HG03521 (cell line): ENCODE results near the gene SMTNL2.
"Not testable (repeated sequence)": the region's sequence is repeated elsewhere in the genome, so short reads cannot be mapped to it uniquely, and the experiment has no call there.

ENCODE experiments used
- ATAC-seq: cut with Tn5 transposase; IDR thresholded peaks from one replicate; pipeline ENCODE4 v1.9.1; 2021; ENCODE audit warnings: mild to moderate bottlenecking, moderate library complexity; ENCODE audit not compliant: unreplicated experiment

SMTNL2 gene

DNA sequence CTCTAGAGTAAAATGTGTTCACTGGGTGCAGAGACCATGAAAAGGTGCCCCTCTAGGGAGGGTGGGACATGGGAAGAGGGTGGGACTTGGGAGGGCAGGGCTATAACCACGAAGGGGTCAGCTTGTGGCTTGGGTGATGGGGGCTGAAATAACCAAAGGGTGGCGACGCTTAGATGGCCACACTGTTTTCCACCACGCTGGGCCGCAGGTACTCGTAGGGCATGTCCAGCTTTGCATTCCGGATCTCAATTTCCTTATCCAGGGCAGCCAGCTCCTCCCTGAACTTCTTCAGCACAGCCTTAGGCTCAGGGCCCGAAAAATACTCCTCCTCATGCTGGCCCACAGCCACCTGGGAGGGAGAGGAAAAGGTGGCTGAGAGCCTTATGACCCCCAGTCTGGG, 47.1 kb downstream of the SMTNL2 start:
- no peak for ATAC-seq

DNA sequence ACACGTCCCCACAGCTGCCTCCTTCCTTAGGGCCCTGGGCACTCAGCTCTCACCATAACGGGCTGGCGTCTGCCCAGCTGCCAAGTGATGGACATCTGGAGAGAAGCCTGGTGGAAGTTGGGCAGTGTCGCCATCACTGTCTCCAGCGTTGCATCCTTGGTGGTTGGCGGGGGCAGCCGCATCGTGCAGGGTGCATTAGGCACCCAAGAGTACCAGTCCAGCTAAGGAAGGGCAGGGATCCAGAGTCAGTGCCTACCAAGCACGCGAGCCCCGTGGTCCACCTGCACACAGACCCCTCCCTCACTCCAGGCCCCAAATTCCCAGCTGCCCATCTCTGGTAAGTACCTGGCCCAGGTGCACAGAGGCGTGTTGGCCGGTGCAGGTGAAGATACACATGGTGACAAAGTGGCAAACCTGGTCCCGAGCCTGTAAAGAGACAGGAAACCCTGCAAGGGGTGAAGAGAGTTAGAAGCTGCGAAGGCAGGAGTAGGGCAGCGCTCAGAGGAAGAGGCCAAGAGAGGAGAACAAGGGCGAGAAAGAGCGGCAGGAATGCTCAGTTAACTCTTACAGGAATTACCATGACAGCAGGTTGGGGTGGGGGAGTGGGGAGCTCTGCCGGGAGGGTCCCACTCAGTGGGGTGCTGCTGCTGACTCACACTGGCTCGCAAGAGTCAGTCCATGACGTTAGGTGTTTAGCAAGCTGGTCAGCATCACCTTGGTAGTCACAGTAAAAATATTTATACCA, 47.7 kb downstream of the SMTNL2 start:
- ATAC-seq: no peak

DNA sequence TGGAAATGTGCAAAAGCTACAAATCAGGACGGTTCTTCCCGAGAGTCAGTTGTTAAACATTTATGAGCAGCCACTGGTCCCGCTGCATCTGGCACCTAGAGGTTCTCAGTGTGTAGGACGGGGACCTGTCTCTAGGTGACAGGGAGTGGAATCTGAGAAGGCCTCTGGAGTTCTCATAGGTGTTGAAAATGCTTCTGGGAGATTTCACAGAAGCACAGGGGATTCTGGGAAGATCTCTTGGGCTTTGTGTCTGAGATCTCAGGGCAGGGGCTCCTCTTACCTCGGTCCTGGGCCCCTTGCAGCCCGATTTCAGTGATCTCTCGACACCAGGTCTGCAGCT, 48.2 kb downstream of the SMTNL2 start:
- ATAC-seq: no peak

GRCh38 chr17:4633643-4634042, 49.3 kb downstream of the SMTNL2 start:
- ATAC-seq: no peak

DNA sequence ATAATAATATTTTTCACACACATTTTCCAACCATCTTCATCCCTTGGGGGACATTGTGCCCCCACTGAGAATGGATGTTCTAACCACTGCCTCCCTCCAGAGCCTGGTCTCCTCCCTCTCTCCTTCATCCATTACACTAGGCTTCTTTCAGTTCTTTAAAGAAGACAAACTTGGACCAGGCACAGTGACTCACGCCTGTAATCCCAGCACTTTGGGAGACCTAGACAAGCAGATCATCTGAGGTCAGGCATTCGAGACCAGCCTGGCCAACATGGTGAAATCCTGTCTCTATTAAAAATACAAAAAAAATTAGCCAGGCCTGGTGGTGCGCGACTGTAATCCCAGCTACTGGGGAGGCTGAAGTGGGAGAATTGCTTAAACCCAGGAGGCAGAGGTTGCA, 50.6 kb downstream of the SMTNL2 start:
- no peak for ATAC-seq

DNA sequence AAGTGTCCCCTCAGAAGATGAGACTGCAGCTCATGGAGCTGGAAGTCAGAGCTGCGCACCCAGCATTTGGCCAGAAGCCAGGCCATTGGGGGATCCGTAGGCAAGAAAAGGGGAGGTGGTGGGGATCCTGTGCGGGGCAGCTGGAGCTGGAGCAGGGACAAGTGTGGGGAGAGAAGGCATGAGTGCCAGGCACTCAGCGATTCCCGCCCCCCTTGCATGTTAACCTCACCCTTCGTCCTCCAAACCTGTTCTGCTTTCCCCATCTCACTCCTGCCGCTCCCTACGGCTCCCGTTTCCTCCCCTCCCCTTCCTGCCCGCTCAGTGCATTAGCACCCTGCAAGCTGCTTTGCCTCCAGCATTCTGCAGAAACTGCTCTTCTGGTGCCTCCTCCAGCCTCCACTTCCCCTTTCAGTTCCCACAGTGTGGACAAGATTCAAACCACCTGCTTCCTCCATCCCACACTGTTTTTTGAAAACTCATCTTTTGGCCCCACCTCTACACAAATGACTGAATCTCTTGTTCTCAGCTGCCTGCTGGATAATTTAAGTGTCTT, 51.6 kb downstream of the SMTNL2 start:
- no peak for ATAC-seq

DNA sequence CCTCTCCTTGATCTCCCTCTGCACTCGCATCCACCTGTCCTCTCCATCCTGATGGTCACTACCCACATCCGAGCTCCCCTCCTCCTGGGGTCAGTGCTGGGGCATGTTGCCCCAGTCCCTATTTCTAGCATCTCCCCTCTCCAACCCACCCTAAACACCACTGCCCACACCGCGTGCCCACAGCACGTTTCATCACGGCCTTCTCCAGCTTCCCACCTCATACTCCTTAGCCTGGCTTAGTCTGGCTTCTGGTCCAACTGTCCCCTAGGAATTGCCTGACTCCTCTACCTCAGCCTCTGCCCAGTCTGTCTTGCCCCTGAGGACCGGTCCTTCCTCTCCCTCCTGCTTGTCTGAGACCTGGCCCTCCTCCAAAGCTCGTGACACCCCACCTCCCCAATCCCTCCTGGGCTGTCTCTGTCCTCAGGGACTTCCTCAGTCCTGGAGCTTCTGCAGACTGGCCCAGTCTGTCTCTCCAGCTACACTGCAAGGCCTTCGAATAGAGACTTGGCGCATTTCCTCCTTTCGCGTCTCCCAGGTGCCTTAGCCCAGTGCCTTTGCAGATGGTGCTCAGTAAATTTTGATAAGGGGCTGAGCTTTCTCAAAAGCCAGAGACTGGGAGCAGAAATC, 52.3 kb downstream of the SMTNL2 start:
- ATAC-seq: no peak

GRCh38 chr17:4638766-4639165, 54.4 kb downstream of the SMTNL2 start:
- ATAC-seq: not testable (repeated sequence)

DNA sequence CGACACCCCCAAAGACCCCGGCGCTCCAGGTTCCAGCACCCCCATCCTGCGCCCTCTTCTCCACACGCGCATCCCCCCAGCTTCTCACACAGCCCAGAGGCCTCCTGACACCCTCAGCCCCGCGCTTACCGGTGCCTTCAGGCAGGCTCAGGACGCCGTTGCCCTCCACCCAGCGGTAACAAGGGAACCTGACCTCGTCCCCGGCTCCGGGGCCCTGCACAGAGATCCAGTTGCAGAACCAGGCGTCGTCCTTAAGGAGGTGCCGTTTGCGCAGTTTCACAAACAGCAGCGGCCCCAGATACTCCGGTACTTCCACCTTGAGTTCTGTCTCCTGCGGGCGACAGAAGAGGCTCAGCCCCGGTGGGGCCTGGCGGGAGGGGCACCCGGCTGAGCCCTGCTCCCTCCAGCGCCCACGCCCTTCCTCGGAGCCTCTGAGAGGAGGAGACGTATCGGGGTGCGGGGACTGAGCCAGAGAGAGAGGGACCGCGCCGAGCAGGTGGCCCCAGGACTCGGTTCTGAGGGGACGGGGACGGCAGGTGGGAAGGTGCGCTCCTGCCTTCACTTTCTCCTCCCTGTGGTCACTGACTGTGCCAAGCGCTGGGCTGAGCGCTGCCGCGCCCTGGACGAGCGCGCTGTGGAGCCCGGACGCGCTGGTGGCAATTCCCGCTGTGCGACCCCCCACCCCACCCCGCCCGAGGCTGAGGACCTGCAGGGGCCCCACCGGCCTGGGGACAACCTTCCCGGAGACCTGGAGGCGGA, 55.2 kb downstream of the SMTNL2 start:
- ATAC-seq: not testable (repeated sequence)

DNA sequence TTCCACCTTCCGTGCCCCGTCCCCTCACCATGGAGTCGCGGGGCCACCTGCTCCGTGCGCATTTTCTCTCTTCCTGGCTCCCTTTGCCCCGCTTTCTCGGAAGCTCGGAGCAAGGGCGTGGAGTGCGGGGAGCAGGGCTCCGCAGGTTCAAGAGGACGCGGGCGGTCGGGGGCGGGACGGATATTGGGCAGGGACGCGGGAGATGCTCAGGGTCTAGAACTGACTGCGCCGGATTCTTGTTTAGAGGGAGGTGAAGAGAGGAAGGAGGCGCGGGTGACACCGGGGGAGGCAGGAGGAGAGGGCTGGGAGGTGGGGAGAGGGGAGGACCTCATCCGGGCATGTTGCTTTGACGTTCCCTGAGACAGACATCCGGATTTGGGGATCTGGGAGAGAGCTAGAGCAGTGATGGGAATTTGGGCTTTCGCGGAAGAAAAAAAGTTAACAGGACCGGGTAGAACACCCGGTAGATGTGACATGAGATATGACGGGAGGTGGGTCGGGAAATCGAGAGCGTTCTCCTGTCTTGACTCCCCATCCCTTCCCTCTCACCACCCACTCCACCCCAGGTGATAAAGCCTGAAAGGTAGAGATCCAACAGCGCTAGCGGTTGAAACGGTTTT, 56.4 kb downstream of the SMTNL2 start:
- not testable (repeated sequence) for ATAC-seq

DNA sequence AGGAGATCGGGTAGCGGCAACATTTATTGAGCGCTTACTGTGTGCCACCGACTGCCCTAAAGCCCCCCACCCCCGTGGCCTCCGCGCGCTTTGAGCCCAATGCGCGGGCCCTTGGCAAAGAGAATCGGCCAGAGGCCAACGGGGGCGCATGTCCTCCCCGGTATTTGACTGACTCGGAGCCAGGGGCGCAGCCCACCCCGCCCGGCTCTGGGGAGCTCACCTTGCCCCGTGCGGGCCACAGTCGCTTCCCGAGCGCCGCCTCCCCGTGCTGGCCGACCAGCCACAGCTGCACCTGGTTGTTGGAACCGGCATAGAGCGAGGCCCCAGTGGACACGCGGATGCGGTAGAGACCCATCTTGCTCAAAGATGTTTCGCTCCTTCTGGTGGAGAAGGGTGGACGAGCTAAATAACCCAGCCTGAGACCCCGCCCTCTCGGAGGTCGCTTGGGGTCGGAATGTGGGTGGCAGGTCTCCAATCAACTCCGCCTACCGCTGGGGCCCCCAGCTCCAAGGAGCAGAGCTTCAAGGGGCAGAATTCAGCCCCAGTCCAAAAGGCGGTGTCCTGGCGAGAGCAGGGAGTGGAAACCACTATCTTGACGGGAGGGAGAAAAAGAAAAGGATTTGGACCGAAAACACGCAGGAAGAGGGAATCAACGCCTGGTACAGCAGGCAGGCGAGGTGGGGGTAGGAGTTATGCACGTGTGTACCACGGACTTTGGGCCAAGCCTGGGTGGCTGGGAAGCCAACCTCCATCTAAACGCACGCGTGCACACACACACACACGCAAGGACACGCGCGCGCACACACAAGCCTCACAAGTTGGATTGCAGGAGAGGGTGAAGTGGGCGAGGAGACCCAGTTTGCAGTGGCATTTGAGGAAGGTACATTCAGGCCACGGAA, 57.2 kb downstream of the SMTNL2 start, which contains the start of gene ALOX15:
Gene ALOX15 (minus strand): TSS at position 382 of the 899 bp plus-strand sequence. CDS start 27 bp downstream, at position 355.
- ATAC-seq: no peak

- ATAC-seq: no peak
Observed at GRCh38 chr17:4642286-4642685, 58.0 kb downstream of the SMTNL2 start.

GRCh38 chr17:4643676-4644075, 59.3 kb downstream of the SMTNL2 start:
- ATAC-seq: no peak

DNA sequence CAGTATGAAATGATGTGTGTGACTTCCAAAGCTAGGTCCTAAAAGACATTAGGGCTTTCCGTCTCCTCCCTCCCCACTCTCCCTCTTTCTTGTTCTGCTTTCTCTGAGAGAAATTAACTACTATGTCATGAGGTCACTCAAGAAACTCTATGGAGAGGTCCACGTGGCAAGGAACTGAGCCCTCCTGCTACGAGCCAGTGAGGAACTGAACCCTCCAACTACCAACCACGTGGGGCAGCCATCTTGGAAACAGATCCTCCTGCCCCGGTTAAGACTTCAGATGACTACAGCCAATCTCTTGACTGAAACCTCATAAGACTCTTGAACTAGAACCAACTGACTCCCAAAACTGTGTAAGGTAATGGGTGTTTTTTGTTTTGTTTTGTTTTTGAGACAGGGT, 61.3 kb downstream of the SMTNL2 start:
- ATAC-seq: no peak

DNA sequence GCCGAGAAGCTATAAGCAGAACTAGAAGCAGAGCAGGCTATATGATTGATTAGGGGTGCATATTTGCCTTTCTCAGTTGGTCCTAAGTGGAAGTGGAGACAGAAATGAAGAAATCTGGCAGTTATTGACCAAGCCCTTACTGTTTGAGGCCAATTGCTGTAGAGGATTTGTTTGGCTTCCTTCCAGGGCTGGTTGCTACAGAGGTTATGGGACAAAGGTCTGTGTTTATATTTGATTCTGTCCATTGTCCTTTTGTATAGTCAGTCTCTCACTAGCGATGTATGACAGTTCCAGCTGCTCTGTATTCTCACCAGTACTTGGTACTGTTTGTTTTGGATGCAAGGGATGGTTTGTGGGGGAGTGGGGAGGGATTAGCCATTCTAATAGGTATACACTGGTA, 64.4 kb downstream of the SMTNL2 start:
- no peak for ATAC-seq

GRCh38 chr17:4652997-4653396, 68.7 kb downstream of the SMTNL2 start:
- no peak for ATAC-seq

- not testable (repeated sequence) for ATAC-seq
Observed at GRCh38 chr17:4655933-4656332, 71.6 kb downstream of the SMTNL2 start.

DNA sequence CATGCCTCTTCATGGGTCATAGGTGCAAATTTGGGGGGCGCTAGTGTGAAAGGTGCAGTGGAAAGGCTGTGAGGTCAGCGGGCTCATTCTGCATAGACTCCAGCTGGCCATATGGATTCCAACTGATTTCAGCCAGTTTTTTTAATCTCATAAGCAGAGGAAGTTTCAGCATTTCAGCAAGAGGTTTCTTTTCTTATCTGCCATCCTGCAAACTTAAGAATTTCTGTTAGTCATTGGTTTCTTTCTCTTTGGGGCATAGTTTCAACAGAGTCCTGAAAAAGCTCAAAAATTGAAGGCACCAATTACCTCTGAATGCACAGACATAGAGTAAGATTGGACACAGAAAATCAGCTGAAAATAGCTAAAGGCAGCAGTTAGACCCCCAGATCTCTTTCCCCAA, 73.3 kb downstream of the SMTNL2 start:
- no peak for ATAC-seq
